HG03095 (cell line): Measurements from ENCODE around the gene ZNF273.
"Not testable (repeated sequence)": the region's sequence is repeated elsewhere in the genome, so short reads cannot be mapped to it uniquely, and the experiment has no call there.

ENCODE experiments used
- ATAC-seq: cut with Tn5 transposase; IDR thresholded peaks from one replicate; pipeline ENCODE4 v1.9.1; 2021; ENCODE audit warnings: moderate library complexity; ENCODE audit not compliant: unreplicated experiment

Gene ZNF273

GRCh38 chr7:64888901-64889685 is 14.0 kb upstream of the ZNF273 start:
- no peak for ATAC-seq

GRCh38 chr7:64889686-64890162 is 13.3 kb upstream of the ZNF273 start:
- no peak for ATAC-seq

GRCh38 chr7:64890273-64890672 is 12.8 kb upstream of the ZNF273 start:
- ATAC-seq: not testable (repeated sequence)

- no peak for ATAC-seq
Observed at GRCh38 chr7:64890761-64891362, 12.2 kb upstream of the ZNF273 start.

- not testable (repeated sequence) for ATAC-seq
Observed at GRCh38 chr7:64891363-64892081, 11.6 kb upstream of the ZNF273 start.

- ATAC-seq: no peak
Observed at GRCh38 chr7:64892116-64892515, 11.0 kb upstream of the ZNF273 start.

GRCh38 chr7:64892666-64893309 is 10.3 kb upstream of the ZNF273 start:
- no peak for ATAC-seq

GRCh38 chr7:64893401-64893800 is 9.7 kb upstream of the ZNF273 start:
- no peak for ATAC-seq

GRCh38 chr7:64902461-64902805 is 640 bp upstream of the ZNF273 start:
- ATAC-seq: not testable (repeated sequence)

- ATAC-seq: no peak
Observed at GRCh38 chr7:64904008-64904407, 935 bp downstream of the ZNF273 start.

GRCh38 chr7:64905133-64905532 is 2.1 kb downstream of the ZNF273 start:
- ATAC-seq: no peak

GRCh38 chr7:64905547-64905946 is 2.5 kb downstream of the ZNF273 start:
- no peak for ATAC-seq

GRCh38 chr7:64907641-64908326 is 4.7 kb downstream of the ZNF273 start:
- ATAC-seq: no peak

GRCh38 chr7:64908358-64908757 is 5.3 kb downstream of the ZNF273 start:
- ATAC-seq: no peak

GRCh38 chr7:64914557-64914956 is 11.5 kb downstream of the ZNF273 start:
- ATAC-seq: no peak

- ATAC-seq: not testable (repeated sequence)
Observed at GRCh38 chr7:64915301-64915700, 12.2 kb downstream of the ZNF273 start.

GRCh38 chr7:64928252-64929187 is 25.4 kb downstream of the ZNF273 start:
- ATAC-seq: not testable (repeated sequence)

- no peak for ATAC-seq
Observed at GRCh38 chr7:64934478-64934877, 31.4 kb downstream of the ZNF273 start.

GRCh38 chr7:64938540-64938939 is 35.5 kb downstream of the ZNF273 start:
- ATAC-seq: no peak

GRCh38 chr7:64940021-64940420 is 36.9 kb downstream of the ZNF273 start:
- not testable (repeated sequence) for ATAC-seq
